Body of pancreas (tissue), 4 donors: Measurements from ENCODE around the gene OTOG. TPM values are rescaled to one million over a fixed set of nuclear protein-coding genes. Genes with fewer than 3 reads are reported as not detected.

Experiments
- ATAC-seq: fragments of 150-250 bp; one replicate; pipeline ENCODE4 v1.9.1; 2016
- DNase-seq, 4 donors: peaks; one replicate each; pipeline ENCODE4 v3.0.0-alpha.2; 2019
- H3K27ac ChIP-seq, 4 donors: fragments of 200-600 bp; sonication (generic); 1 replicate in 3 of 4; 2 replicates in 1 of 4; pipeline versions ENCODE4 v1.5.1 to v1.6.1; 2016 to 2019; ENCODE audit warnings: mild to moderate bottlenecking in 1 of 4, mixed read lengths in 1 of 4, moderate library complexity in 1 of 4
- H3K27me3 ChIP-seq, 2 donors: fragments of 200-600 bp; sonication (generic); one replicate each; pipeline ENCODE4 v1.6.0; 2016; ENCODE audit warnings: mild to moderate bottlenecking in 1 of 2
- H3K36me3 ChIP-seq, 2 donors: fragments of 200-600 bp; sonication (generic); replicated peaks in 1 of 2; 2 replicates each; pipeline ENCODE4 v1.5.1; 2016; ENCODE audit warnings: low read depth in 2 of 2; ENCODE audit not compliant: insufficient read depth in 1 of 2
- H3K4me1 ChIP-seq: fragments of 200-600 bp; sonication (generic); one replicate; pipeline ENCODE4 v1.6.0; 2016
- H3K4me3 ChIP-seq, 2 donors: fragments of 200-600 bp; sonication (generic); 1 replicate in 1 of 2; 2 replicates in 1 of 2; pipeline ENCODE4 v1.5.1; 2016 to 2019
- H3K9me3 ChIP-seq, 3 donors: fragments of 200-600 bp; sonication (generic); 1 replicate in 2 of 3; 2 replicates in 1 of 3; pipeline ENCODE4 v1.5.1; 2016
- CTCF ChIP-seq, 7 experiments: fragments of 450-650 bp in 4 of 7; fragments of 200-600 bp in 3 of 7; sonication (generic) in 3 of 7; IDR thresholded peaks; one replicate each; pipeline ENCODE4 v1.5.1; 2016 to 2019; ENCODE audit warnings: antibody characterized with exemption in 7 of 7
- POLR2A ChIP-seq, 3 donors: fragments of 450-650 bp; IDR thresholded peaks; one replicate each; pipeline ENCODE4 v1.6.1; 2016; ENCODE audit warnings: antibody characterized with exemption in 3 of 3, mild to moderate bottlenecking in 2 of 3
- WGBS, 2 donors: methylation state at CpG; one replicate each; pipeline ENCODE4 v1.1.5; 2017; 5-methylcytosine and 5-hydroxymethylcytosine counted together
- intact Hi-C: fragments of 100-400 bp; cut with DNase I; formaldehyde crosslinking; loops from one replicate; pipeline ENCODE4 v1.15.1; 2023
- total RNA-seq, 2 donors: library from RNA; depleted of rRNA; stranded (reverse); fragments of >200 nt; gene quantifications; one replicate each; pipeline ENCODE4 v1.1.0, GENCODE V29; 2016

Gene OTOG
- total RNA-seq, 2 donors from 2014 or later: not detected

GRCh38 chr11:17517186-17517585 lies 29.9 kb upstream of the OTOG start:
- DNase-seq: no peak
- no peaks in the 10 kb centered on the region for H3K36me3 ChIP-seq
- H3K27me3 ChIP-seq: no peaks in the 10 kb centered on the region
- H3K4me3 ChIP-seq: no peak overlapping the region
- ATAC-seq: no peak
- WGBS, 2 donors: 77 to 81% methylated on average over 5 to 10 of the region's 10 CpGs
- TF ChIP-seq POLR2A (IDR thresholded peaks at IDR 0.05) (no peak), CTCF (IDR thresholded peaks at IDR 0.05) (no peak)
- no peaks in the 10 kb centered on the region for H3K9me3 ChIP-seq
- intact Hi-C loops: no loop called here
- no peaks in the 10 kb centered on the region for H3K4me1 ChIP-seq
- no peak overlapping the region for H3K27ac ChIP-seq

- ATAC-seq (no peak), DNase-seq (no peak)
- Histone ChIP-seq H3K27me3 (no peaks in the 10 kb centered on the region), H3K4me3 (no peak overlapping the region), H3K4me1 (no peaks in the 10 kb centered on the region), H3K36me3 (no peaks in the 10 kb centered on the region), H3K27ac (no peak overlapping the region), H3K9me3 (no peaks in the 10 kb centered on the region)
- WGBS, 2 donors: 65 to 77% methylated on average over 2 of the region's 2 CpGs
- no peak for TF ChIP-seq POLR2A (IDR thresholded peaks at IDR 0.05)
- TF ChIP-seq CTCF (IDR thresholded peaks at IDR 0.05): no peak
- intact Hi-C loops: no loop called here
These were observed 28.7 kb upstream of the OTOG start for GRCh38 chr11:17518366-17518765.

GRCh38 chr11:17519061-17519885 lies 27.8 kb upstream of the OTOG start:
- DNase-seq (no peak), ATAC-seq (no peak)
- Histone ChIP-seq H3K27ac (no peak overlapping the region), H3K27me3 (no peaks in the 10 kb centered on the region), H3K4me3 (no peak overlapping the region), H3K9me3 (no peaks in the 10 kb centered on the region), H3K36me3 (no peaks in the 10 kb centered on the region), H3K4me1 (no peaks in the 10 kb centered on the region)
- intact Hi-C loops: no loop called here
- no peak for TF ChIP-seq POLR2A (IDR thresholded peaks at IDR 0.05)
- TF ChIP-seq CTCF (IDR thresholded peaks at IDR 0.05): no peak
- 78 to 87% methylated on average over 5 to 7 of the region's 7 CpGs for WGBS, 2 donors

- intact Hi-C loops: no loop called here
- no peak for ATAC-seq
- TF ChIP-seq CTCF (IDR thresholded peaks at IDR 0.05): no peak
- TF ChIP-seq POLR2A (IDR thresholded peaks at IDR 0.05): no peak
- Histone ChIP-seq H3K9me3 (no peaks in the 10 kb centered on the region), H3K4me3 (no peak overlapping the region), H3K4me1 (no peaks in the 10 kb centered on the region), H3K27ac (no peak overlapping the region), H3K36me3 (no peaks in the 10 kb centered on the region), H3K27me3 (no peaks in the 10 kb centered on the region)
- WGBS, 2 donors: 72 to 75% methylated on average over 10 to 11 of the region's 11 CpGs
- DNase-seq: no peak
These were observed 25.8 kb upstream of the OTOG start for GRCh38 chr11:17521106-17521900.
